ENCODE measurements around the gene MLLT6. TPM values are rescaled to one million over a fixed set of nuclear protein-coding genes. Genes with fewer than 3 reads are reported as not detected.

Gene MLLT6
- total and polyA plus RNA-seq, 2 of the 13 experiments (the other 11 are each of a cell fraction or from before 2014, with no cell fraction given): 50.7 to 69.5 TPM

DNA sequence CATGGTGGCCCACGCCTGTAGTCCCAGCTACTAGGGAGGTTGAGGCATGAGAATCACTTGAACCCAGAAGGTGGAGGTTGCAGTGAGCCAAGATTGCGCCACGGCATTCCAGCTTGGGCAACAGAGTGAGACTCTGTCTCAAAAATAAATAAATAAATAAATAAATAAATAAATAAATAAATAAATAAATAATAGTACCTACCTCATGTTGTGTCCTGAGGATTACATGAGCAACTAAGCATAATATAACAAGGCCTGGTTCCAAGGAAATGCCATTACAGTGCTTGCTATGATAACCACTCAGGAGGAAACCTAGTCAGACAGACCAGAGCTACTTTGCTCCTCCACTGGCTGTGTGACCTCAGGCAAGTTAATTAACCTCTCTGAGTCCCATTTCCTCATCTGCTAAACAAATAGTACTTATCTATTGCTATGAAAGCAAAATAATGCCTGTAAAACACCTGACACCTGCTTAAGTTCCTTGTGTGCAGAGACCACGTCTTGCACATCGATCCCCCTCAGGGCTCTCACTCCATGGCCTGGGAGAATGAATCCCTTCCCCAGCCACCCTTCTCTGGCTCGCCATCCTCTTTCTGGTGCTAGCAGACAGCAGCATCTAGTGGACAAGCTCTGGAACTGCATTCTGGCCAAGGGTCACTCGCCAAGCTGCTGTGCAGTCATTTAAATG lies 37.8 kb upstream of the MLLT6 start (continued):
- TF ChIP-seq ZNF550 (CRISPR knock-in tag; IDR thresholded peaks at IDR 0.05; ENCODE audit: borderline replicate concordance) (no peak), FOSL1 (CRISPR knock-in tag; IDR thresholded peaks at IDR 0.05; ENCODE audit: borderline replicate concordance) (no peak), ZNF510 (CRISPR knock-in tag; IDR thresholded peaks at IDR 0.05; ENCODE audit: low read depth) (no peak), ZNF430 (CRISPR knock-in tag; IDR thresholded peaks at IDR 0.05) (no peak), ZNF567 (CRISPR knock-in tag; IDR thresholded peaks at IDR 0.05; ENCODE audit: borderline replicate concordance) (no peak), KLF15 (CRISPR knock-in tag; IDR thresholded peaks at IDR 0.05; ENCODE audit: borderline replicate concordance) (no peak), SOX5 (CRISPR knock-in tag; IDR thresholded peaks at IDR 0.05; ENCODE audit: borderline replicate concordance) (peak; percentile 65), RBAK (CRISPR knock-in tag; IDR thresholded peaks at IDR 0.05) (no peak), ZFP36L2 (CRISPR knock-in tag; IDR thresholded peaks at IDR 0.05) (peak; percentile 72; the same call in 1 of the 2 replicates), ZSCAN20 (CRISPR knock-in tag; IDR thresholded peaks at IDR 0.05; ENCODE audit: borderline replicate concordance) (no peak), ZNF44 (CRISPR knock-in tag; IDR thresholded peaks at IDR 0.05) (0 out of 2 replicates have a peak, but pooled peaks have one; percentile 60), CENPT (CRISPR knock-in tag; IDR thresholded peaks at IDR 0.05; ENCODE audit: low read depth) (no peak), ZBTB42 (CRISPR knock-in tag; IDR thresholded peaks at IDR 0.05) (no peak), MEF2D (CRISPR knock-in tag; IDR thresholded peaks at IDR 0.05) (no peak; the same call in 1 of the 2 replicates), PRMT3 (CRISPR knock-in tag; IDR thresholded peaks at IDR 0.05; ENCODE audit: borderline replicate concordance, low read depth) (no peak), RFXANK (CRISPR knock-in tag; IDR thresholded peaks at IDR 0.05) (no peak), ZBTB3 (CRISPR knock-in tag; IDR thresholded peaks at IDR 0.05; ENCODE audit: borderline replicate concordance, low read depth) (no peak), FOXP1 (IDR thresholded peaks at IDR 0.05) (no peak), FOXP1 (CRISPR knock-in tag; IDR thresholded peaks at IDR 0.05) (no peak), HOXA5 (CRISPR knock-in tag; IDR thresholded peaks at IDR 0.05) (no peak), ARNT (IDR thresholded peaks at IDR 0.05) (no peak), DR1 (CRISPR knock-in tag; IDR thresholded peaks at IDR 0.05) (no peak), MATR3 (CRISPR knock-in tag; IDR thresholded peaks at IDR 0.05) (no peak), TBX2 (CRISPR knock-in tag; IDR thresholded peaks at IDR 0.05; ENCODE audit: borderline replicate concordance) (no peak), ZNF770 (CRISPR knock-in tag; IDR thresholded peaks at IDR 0.05) (no peak)
- TF ChIP-seq, protein P1, sequence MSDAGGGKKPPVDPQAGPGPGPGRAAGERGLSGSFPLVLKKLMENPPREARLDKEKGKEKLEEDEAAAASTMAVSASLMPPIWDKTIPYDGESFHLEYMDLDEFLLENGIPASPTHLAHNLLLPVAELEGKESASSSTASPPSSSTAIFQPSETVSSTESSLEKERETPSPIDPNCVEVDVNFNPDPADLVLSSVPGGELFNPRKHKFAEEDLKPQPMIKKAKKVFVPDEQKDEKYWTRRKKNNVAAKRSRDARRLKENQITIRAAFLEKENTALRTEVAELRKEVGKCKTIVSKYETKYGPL (CRISPR knock-in tag; IDR thresholded peaks at IDR 0.05): no peak
- TF ChIP-seq, protein P2, sequence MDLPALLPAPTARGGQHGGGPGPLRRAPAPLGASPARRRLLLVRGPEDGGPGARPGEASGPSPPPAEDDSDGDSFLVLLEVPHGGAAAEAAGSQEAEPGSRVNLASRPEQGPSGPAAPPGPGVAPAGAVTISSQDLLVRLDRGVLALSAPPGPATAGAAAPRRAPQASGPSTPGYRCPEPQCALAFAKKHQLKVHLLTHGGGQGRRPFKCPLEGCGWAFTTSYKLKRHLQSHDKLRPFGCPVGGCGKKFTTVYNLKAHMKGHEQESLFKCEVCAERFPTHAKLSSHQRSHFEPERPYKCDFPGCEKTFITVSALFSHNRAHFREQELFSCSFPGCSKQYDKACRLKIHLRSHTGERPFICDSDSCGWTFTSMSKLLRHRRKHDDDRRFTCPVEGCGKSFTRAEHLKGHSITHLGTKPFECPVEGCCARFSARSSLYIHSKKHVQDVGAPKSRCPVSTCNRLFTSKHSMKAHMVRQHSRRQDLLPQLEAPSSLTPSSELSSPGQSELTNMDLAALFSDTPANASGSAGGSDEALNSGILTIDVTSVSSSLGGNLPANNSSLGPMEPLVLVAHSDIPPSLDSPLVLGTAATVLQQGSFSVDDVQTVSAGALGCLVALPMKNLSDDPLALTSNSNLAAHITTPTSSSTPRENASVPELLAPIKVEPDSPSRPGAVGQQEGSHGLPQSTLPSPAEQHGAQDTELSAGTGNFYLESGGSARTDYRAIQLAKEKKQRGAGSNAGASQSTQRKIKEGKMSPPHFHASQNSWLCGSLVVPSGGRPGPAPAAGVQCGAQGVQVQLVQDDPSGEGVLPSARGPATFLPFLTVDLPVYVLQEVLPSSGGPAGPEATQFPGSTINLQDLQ (CRISPR knock-in tag; IDR thresholded peaks at IDR 0.05): no peak

Data from HepG2 (cell line).